Uterus (tissue), 2 donors: ENCODE results near the gene STAG1.

Experiments
- POLR2A ChIP-seq, 2 donors: fragments of 450-650 bp; IDR thresholded peaks; one replicate each; pipeline ENCODE4 v1.6.1; 2016; ENCODE audit warnings: antibody characterized with exemption in 2 of 2, mild to moderate bottlenecking in 1 of 2, moderate library complexity in 1 of 2
- TF ChIP-seq, protein P1 (sequence below), 4 experiments: fragments of 200-600 bp in 2 of 4; fragments of 450-650 bp in 2 of 4; sonication (generic) in 2 of 4; IDR thresholded peaks; one replicate each; pipeline ENCODE4 v1.5.1; 2016 to 2019; ENCODE audit warnings: antibody characterized with exemption in 4 of 4, mild to moderate bottlenecking in 2 of 4, moderate library complexity in 1 of 4

DNA sequence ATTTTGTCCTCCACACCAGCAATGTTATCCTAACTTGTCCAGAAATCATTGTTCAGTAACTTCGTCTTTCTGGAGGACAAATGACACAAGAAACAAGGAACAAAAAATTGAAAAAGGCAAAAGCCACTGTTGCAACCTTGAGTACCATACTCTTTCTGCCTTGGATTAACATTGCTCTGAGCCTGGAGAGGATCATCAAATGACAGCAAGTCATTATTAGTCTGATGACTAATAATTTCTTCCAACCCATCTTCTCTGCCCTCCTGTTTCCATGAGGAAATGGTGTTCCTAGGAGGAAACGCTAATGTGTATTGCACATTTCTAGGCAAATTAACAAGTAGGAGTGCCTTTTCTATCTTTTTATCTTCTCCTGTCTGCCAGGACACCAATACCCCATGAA, 348.1 kb downstream of the STAG1 start:
- TF ChIP-seq, protein P1, sequence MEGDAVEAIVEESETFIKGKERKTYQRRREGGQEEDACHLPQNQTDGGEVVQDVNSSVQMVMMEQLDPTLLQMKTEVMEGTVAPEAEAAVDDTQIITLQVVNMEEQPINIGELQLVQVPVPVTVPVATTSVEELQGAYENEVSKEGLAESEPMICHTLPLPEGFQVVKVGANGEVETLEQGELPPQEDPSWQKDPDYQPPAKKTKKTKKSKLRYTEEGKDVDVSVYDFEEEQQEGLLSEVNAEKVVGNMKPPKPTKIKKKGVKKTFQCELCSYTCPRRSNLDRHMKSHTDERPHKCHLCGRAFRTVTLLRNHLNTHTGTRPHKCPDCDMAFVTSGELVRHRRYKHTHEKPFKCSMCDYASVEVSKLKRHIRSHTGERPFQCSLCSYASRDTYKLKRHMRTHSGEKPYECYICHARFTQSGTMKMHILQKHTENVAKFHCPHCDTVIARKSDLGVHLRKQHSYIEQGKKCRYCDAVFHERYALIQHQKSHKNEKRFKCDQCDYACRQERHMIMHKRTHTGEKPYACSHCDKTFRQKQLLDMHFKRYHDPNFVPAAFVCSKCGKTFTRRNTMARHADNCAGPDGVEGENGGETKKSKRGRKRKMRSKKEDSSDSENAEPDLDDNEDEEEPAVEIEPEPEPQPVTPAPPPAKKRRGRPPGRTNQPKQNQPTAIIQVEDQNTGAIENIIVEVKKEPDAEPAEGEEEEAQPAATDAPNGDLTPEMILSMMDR (IDR thresholded peaks at IDR 0.05) = no peak
- no peak for TF ChIP-seq POLR2A (IDR thresholded peaks at IDR 0.05)
